GM18909 (cell line): ENCODE measurements around the gene SLC25A46.
"Not testable (repeated sequence)": the region's sequence is repeated elsewhere in the genome, so short reads cannot be mapped to it uniquely, and the experiment has no call there.

Experiments
- ATAC-seq: cut with Tn5 transposase; IDR thresholded peaks from one replicate; pipeline ENCODE4 v1.9.1; 2021; ENCODE audit warnings: mild to moderate bottlenecking; ENCODE audit not compliant: unreplicated experiment, poor library complexity

The SLC25A46 gene

DNA sequence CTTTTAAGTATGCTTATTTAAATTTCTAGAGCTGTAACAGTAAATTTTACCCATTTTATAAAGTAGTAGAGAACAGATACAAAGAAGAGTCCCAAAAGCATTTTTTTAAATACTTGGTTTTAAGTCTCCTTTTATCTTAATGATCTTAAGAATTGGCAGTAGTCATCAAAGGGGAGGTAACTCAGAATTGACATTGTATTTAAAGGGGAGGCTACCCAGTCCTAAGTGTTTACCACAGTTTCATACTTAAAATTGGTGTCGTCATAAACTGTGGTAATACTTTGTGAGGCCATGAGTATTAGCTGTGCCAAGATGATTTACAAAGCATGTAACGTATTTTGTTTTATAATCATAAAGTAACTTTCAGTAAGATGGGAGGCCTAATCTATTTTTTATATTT lies 14.8 kb downstream of the SLC25A46 start:
- ATAC-seq = no peak

DNA sequence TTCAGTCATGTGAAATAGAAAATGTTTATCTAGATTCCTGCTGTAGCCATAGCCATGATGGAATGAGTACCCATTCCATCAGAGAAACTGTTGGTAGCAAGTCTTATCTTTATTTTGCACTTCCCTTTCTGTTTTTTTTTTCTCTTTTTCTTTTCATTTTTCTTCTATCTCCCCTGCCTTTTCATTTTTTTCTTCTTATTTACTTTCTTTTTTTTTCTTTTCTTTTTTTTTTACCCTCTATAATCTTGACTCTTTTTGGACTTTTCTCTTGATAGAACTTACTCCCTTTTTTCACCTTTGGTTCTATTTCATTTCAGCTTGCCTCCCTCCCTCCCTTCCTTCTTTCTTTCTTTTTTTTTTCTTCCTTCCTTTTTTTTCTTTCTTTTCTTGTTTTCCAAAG lies 15.4 kb downstream of the SLC25A46 start:
- ATAC-seq = no peak

DNA sequence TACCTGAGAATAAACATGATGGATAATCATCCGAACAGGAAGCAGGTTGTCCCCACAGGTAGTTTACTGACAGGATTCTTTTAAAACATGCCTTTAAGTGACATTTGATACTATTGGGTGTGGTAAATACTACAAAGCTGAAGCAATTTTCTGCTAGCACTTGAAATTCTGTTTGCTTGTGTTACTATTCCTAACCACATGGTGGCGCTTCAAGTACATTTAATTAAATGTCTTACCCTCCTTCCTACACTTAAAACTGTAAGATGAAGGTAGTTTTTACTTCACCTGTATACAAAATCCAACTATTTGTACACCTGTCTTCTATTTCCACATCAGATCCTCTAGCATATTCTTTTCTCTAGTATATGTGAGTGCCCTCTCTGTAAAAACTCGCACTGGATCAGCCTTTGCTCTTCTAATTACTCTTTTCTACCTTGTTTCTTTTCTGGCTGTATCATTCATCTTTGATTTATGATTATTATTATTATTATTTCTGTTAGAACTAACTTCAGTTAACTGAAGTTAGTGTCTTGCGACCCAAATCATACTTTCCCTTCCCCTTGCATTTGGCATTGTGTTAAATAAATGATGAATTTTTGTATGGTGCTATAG lies 18.4 kb downstream of the SLC25A46 start:
- ATAC-seq = peak; percentile 20

DNA sequence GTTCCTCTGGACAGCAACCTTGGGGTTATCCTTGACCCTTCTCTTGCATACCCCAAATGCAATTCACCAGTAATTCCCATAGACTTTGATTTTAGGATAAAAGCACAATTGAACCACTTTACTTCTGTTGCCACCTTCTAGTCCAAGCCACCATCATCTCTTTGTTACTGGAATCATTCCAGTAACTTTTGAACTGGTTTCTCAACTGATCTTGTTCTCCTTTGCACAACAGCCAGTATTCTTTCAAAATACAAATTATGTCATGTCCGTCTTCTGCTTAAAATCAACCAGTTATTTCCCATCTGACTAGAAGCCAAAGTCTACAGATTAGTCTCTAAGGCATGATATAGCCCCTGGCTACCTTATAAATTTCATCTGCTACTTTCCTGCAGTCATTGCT lies 21.4 kb downstream of the SLC25A46 start:
- no peak for ATAC-seq

DNA sequence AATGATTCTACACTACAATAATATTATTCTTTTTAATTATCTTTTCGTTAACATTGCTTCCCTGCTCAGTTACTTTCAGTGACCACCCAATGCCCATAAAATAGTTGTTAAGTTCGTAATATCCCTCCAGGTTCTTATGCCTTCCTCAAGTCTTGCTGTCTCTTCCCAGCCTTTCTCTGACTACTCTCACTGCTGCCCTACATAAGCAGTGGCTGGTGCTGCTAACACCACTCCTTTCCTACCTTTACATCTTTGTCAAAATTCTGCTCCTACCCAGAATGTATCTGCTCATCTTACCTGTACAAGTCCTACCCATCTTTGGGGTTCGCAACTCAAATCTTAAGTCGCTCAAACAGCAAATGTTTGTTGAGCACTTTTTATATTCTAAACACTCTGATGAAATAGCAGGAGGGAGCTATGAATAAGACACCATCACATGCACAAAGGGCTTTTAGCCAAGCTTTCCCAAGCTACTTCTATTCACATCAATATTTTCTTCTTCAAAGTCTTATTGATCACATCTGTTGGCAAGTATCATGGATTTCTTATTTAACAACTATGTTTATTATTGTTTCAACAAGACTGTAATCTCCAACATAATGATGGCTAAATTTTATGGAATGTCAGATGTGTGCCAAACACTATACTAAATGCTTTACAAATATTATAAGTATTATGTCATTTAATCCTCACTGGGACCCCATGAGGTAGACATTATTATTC lies 29.5 kb downstream of the SLC25A46 start:
- no peak for ATAC-seq

DNA sequence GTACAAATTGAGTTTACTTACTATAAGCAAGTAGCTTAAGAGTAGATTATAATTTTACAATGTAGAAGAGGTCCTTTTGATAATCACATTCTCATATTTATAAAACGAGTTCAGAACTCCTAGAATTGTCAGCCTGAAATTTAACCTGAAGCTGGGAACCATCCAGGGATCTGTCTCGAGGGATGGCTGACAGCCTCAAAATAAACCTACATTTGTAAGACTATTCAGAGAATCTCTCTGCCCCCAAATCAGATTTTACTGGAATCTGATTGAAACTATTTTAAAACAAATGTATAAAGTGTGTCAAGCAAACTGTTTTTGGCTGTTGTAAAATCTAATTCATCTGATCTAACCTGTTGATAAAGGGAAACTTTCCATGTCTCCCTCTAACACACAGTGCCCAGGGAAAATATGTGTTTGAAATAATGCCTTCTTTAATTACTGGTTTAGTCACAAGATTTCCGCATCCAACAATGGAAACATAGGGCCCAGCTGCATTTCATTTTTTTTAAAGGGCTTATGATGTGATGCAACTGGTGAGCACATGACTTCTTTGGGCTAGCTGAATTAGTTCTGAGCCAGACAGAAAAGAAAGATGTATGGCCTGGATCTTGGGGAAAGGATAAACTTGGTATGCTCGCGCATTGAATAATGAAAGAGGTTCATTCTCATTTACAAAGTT lies 30.3 kb downstream of the SLC25A46 start:
- ATAC-seq = no peak

DNA sequence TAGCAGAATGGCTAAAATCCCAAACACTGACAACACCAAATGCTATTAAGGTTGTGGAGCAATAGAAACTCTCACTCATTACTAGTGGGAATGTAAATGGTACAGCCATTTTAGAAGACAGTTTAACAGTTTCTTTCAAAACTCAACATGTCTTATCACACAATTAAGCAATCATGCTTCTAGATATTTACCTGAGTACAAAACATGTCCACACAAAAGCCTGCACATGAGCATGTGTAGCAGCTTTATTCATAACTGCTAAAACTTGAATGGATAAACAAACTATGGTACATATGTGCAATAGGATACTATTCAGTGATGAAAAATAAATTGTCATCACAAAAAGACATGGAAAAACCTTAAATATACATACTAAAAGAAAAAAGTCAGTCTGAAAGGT lies 31.5 kb downstream of the SLC25A46 start:
- no peak for ATAC-seq

DNA sequence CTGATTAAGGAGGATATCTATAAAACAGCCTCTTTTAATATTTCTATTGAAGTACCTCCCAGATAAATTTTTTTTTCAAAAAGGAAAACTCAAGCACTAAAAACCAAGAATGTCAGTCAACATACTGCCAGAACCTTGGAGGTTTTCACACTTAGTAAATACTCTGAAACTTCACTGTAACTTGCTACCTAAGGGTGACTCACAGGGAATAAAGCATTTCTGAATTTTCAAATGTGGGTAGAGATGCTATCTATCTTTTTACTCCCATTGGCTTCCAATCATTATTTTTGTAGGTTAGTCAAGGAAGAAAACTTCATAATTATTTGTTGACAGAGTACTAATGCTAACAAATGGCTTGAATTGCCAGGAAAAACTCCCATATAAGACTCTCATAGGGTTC lies 46.1 kb downstream of the SLC25A46 start:
- no peak for ATAC-seq

DNA sequence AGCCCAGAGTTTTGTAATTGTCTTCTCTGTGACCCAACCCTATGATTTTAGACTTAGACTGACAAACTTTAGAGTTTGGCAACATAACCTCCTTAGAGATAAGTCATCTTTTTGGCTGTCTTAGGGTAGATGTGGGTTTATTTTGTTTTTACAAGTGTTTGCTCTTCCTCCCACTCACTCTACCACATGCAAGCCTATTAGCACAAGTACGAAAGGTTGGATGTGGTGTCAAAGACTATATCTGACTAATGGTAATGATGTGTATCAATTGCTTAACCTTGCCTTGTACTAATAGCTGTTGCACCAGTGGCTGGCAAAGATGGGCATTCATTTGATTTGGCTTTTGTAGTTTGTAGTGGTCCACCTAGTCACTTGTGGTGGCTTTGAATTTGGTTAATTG lies 46.5 kb downstream of the SLC25A46 start:
- ATAC-seq = no peak

DNA sequence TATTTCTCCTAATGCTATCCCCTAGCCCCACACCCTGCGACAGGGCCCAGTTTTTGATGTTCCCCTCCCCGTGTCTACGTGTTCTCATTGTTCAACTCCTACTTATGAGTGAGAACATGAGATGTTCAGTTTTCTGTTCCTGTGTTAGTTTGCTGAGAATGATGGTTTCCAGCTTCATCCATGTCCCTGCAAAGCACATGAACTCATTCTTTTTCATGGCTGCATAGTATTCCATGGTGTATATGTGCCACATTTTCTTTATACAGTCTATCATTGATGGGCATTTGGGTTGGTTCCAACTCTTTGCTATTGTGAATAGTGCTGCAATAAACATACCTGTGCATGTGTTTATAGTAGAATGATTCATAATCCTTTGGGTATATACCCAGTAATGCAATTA lies 49.2 kb downstream of the SLC25A46 start:
- ATAC-seq = not testable (repeated sequence)

DNA sequence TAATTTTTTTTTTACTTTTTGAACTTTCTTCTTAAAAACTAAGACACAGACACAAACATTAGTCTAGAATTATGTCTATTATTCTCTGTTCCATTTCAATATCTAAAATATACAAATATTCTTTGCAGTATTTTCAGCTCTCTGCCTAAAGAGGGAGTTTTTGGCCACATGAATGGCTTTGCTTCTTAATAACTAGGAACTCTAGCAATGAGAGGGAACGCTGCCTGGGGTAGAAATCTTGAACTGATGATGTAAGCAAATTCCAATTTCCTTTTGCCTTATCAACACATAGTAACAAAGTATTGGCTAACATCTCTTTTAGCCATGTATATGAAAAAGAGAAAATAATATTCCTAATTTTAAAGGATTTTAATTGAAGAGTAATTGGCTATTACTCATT lies 51.9 kb downstream of the SLC25A46 start:
- ATAC-seq = no peak

DNA sequence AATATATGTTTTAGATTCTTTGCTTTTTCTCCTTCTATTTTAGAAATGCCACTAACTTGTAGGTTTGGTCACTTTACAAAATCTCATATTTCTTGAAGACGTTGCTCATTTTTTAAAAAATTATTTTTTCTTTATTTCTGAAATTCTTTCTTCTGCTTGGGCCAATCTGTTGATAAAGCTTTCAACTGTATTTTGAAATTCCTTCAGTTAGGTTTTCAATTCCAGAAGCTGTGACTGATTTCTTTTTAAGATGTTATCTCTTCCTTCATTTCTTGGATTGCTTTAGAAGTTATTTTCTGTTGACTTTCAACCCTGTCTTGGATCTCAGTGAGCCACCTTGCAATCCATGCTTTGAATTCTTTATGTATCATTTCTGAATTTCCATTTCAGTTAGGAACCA lies 64.2 kb downstream of the SLC25A46 start:
- no peak for ATAC-seq

DNA sequence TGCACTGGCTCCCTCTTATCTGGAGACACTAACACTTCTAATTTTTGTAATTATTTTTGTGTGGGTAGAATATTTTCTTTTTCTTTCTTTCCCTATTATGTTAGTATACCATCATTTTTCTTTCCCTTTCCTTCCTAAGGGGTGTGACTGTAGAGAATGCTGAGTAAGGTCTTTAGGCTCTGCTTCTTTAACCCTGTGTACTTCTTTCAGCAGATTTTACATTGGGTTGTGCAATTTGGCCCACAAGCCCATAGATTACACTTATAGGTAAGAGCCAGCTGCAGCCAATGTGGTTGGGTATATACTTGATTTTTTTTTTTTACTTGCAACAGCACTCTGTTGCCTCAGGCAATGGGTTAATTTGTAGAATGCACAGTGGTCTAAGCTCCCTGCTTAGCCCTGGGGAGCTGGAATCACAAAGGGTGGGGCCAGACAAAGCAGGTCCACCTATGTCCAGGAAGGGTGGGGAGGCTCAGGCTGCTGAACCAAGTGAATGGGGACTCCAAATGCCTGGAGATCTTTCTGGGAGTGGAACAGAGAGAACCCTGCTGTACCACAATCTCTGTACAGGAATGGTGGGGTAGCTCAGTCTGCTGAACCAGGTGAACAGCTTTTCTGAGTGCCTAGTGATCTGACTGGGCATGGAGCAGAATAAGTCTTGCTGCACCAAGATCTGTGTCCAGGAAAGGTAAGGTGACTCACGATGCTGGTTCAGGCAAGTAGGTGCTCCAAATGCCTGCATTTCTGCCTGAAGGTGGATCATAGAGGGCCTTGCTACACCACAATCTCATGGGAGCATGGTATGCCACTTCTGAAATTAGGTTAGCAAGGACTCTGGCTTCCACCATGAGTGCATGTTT lies 64.9 kb downstream of the SLC25A46 start:
- ATAC-seq = no peak

DNA sequence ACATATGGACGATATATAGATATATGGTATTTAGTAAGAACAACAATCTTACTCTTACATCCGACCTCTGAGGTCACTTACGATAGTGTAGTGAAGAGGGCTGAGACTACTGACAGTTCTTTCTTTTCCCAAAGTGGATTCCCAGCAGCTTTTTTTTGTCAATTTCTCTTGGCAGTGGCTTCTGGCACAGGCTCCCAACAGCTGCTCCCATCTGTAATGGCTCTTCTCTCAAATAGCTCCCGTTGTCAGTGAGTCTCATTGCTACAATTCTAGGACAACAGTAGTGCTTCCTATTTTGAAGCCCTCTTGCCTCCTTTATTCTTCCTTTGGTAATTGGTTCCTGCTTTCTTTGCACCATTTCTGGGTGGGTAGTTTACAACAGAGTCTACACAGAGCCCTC lies 68.4 kb downstream of the SLC25A46 start:
- no peak for ATAC-seq

DNA sequence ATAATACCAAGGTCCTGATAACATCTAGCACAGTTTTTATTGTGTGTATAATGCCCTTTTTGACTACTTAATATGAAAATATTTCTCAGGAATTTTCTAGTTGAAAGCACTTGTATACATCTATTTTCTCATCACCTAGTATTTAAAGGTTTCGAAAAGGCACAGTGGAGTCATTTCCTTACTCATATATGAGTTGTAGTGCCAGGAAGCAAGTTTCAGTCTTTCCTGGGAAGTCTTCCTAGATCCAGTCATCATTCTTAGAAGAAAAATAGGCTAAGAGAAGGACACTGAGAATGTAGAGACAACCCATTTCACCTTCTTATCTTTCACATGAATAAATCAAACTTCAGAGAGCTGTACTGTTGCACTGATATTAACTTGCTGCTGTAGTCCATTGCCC lies 70.2 kb downstream of the SLC25A46 start:
- ATAC-seq = no peak
